ENCODE data around the gene NUP62CL.
"Not testable (repeated sequence)": the region's sequence is repeated elsewhere in the genome, so short reads cannot be mapped to it uniquely, and the experiment has no call there.

The NUP62CL gene

GRCh38 chrX:107207943-107208342 lies 1.7 kb upstream of the NUP62CL start:
- DNase-seq (ENCODE audit: low read depth): no peak
- TF ChIP-seq CTCF (IDR thresholded peaks at IDR 0.05; ENCODE audit: low read depth, low read length): no peak
- no peak for TF ChIP-seq POLR2A (IDR thresholded peaks at IDR 0.05; ENCODE audit: extremely low read depth, insufficient read length)
- TF ChIP-seq MYC (IDR thresholded peaks at IDR 0.05; ENCODE audit: low read depth, low read length): no peak
- TF ChIP-seq MAX (IDR thresholded peaks at IDR 0.05; ENCODE audit: low read depth, low read length): no peak
- H3K4me3 ChIP-seq (ENCODE audit: low read depth, low read length): no peak overlapping the region

- no peak for TF ChIP-seq MYC (IDR thresholded peaks at IDR 0.05; ENCODE audit: low read depth, low read length)
- TF ChIP-seq POLR2A (IDR thresholded peaks at IDR 0.05; ENCODE audit: extremely low read depth, insufficient read length): no peak
- TF ChIP-seq CTCF (IDR thresholded peaks at IDR 0.05; ENCODE audit: low read depth, low read length): no peak
- no peak for TF ChIP-seq MAX (IDR thresholded peaks at IDR 0.05; ENCODE audit: low read depth, low read length)
- no peak overlapping the region for H3K4me3 ChIP-seq (ENCODE audit: low read depth, low read length)
- DNase-seq (ENCODE audit: low read depth): no peak
These were observed 856 bp upstream of the NUP62CL start for GRCh38 chrX:107207089-107207488.

GRCh38 chrX:107206697-107207065 lies 448 bp upstream of the NUP62CL start:
- H3K4me3 ChIP-seq (ENCODE audit: low read depth, low read length): no peak overlapping the region
- no peak for TF ChIP-seq MYC (IDR thresholded peaks at IDR 0.05; ENCODE audit: low read depth, low read length)
- no peak for TF ChIP-seq CTCF (IDR thresholded peaks at IDR 0.05; ENCODE audit: low read depth, low read length)
- DNase-seq (ENCODE audit: low read depth): no peak

- no peak overlapping the region for H3K4me3 ChIP-seq (ENCODE audit: low read depth, low read length)
These were observed 2.1 kb downstream of the NUP62CL start for GRCh38 chrX:107204068-107204605.

GRCh38 chrX:107199491-107199890 lies 6.7 kb downstream of the NUP62CL start:
- no peak for DNase-seq (ENCODE audit: low read depth)
- TF ChIP-seq POLR2A (IDR thresholded peaks at IDR 0.05; ENCODE audit: extremely low read depth, insufficient read length): no peak
- no peak overlapping the region for H3K4me3 ChIP-seq (ENCODE audit: low read depth, low read length)

More at GRCh38 chrX:107204068-107204605, 2.1 kb downstream of the NUP62CL start:
- no peak for TF ChIP-seq MYC (IDR thresholded peaks at IDR 0.05; ENCODE audit: low read depth, low read length)
- TF ChIP-seq CTCF (IDR thresholded peaks at IDR 0.05; ENCODE audit: low read depth, low read length): no peak
- no peak for TF ChIP-seq MAX (IDR thresholded peaks at IDR 0.05; ENCODE audit: low read depth, low read length)
- no peak for TF ChIP-seq POLR2A (IDR thresholded peaks at IDR 0.05; ENCODE audit: extremely low read depth, insufficient read length)
- no peak for DNase-seq (ENCODE audit: low read depth)

GRCh38 chrX:107198074-107198473 lies 8.2 kb downstream of the NUP62CL start:
- H3K4me3 ChIP-seq (ENCODE audit: low read depth, low read length); DNase-seq (ENCODE audit: low read depth): not testable (repeated sequence)

GRCh38 chrX:107197319-107197718 lies 8.9 kb downstream of the NUP62CL start:
- no peak for DNase-seq (ENCODE audit: low read depth)
- TF ChIP-seq MAX (IDR thresholded peaks at IDR 0.05; ENCODE audit: low read depth, low read length) (no peak), MYC (IDR thresholded peaks at IDR 0.05; ENCODE audit: low read depth, low read length) (no peak), POLR2A (IDR thresholded peaks at IDR 0.05; ENCODE audit: extremely low read depth, insufficient read length) (no peak), CTCF (IDR thresholded peaks at IDR 0.05; ENCODE audit: low read depth, low read length) (no peak)
- no peak overlapping the region for H3K4me3 ChIP-seq (ENCODE audit: low read depth, low read length)

Data from NB4 (cell line).